Trophoblast cell (in vitro differentiated cells and primary cell): Measurements from ENCODE around the gene CLDN22.
A peak's percentile ranks its signal among the peaks of the same experiment; 100 is the strongest.
"Not testable (repeated sequence)": the region's sequence is repeated elsewhere in the genome, so short reads cannot be mapped to it uniquely, and the experiment has no call there.

Source experiments
- DNase-seq, 2 donors: peaks; one replicate each; pipeline ENCODE4 v3.0.0-alpha.2; 2016
- H2AFZ ChIP-seq: 2 replicates; pipeline ENCODE4 v1.6.1; 2013; ENCODE audit warnings: low read length, moderate library complexity, mild to moderate bottlenecking; ENCODE audit not compliant: insufficient read depth, poor library complexity
- H2AK5ac ChIP-seq: 2 replicates; pipeline ENCODE4 v1.6.1; 2013; ENCODE audit warnings: mild to moderate bottlenecking, low read length
- H2BK120ac ChIP-seq: 2 replicates; pipeline ENCODE4 v1.6.1; 2013; ENCODE audit warnings: low read length, mild to moderate bottlenecking, moderate library complexity; ENCODE audit not compliant: insufficient read depth, poor library complexity
- H2BK12ac ChIP-seq: 2 replicates; pipeline ENCODE4 v1.6.1; 2013; ENCODE audit warnings: mild to moderate bottlenecking, low read length, moderate library complexity
- H2BK5ac ChIP-seq: 2 replicates; pipeline ENCODE4 v1.6.1; 2013; ENCODE audit warnings: low read length, low read depth, moderate library complexity, mild to moderate bottlenecking; ENCODE audit not compliant: poor library complexity
- H3K14ac ChIP-seq: 2 replicates; pipeline ENCODE4 v1.6.1; 2013; ENCODE audit warnings: mild to moderate bottlenecking, low read length
- H3K18ac ChIP-seq: 2 replicates; pipeline ENCODE4 v1.6.1; 2013; ENCODE audit warnings: mild to moderate bottlenecking, low read length
- H3K23ac ChIP-seq: 2 replicates; pipeline ENCODE4 v1.6.1; 2013; ENCODE audit warnings: low read length
- H3K27ac ChIP-seq: 2 replicates; pipeline ENCODE4 v1.5.1; 2013; ENCODE audit warnings: low read depth, mild to moderate bottlenecking, inconsistent platforms, low read length, moderate library complexity
- H3K27me3 ChIP-seq: 2 replicates; pipeline ENCODE4 v1.6.1; 2013; ENCODE audit warnings: inconsistent platforms, mild to moderate bottlenecking, low read length, moderate library complexity; ENCODE audit not compliant: insufficient read depth
- H3K36me3 ChIP-seq, 2 experiments: 1 replicate in 1 of 2; 2 replicates in 1 of 2; pipeline ENCODE4 v1.6.1; 2013; ENCODE audit warnings: low read length in 2 of 2, mild to moderate bottlenecking in 2 of 2, moderate library complexity in 1 of 2; ENCODE audit not compliant: insufficient read depth in 2 of 2, control insufficient read depth in 1 of 2
- H3K4ac ChIP-seq: 2 replicates; pipeline ENCODE4 v1.6.1; 2013; ENCODE audit warnings: low read depth, mild to moderate bottlenecking, low read length, moderate library complexity
- H3K4me1 ChIP-seq, 2 experiments: 1 replicate in 1 of 2; 2 replicates in 1 of 2; pipeline ENCODE4 v1.6.1; 2013; ENCODE audit warnings: low read length in 2 of 2, mild to moderate bottlenecking in 2 of 2, moderate library complexity in 1 of 2; ENCODE audit not compliant: insufficient read depth in 2 of 2, control insufficient read depth in 1 of 2
- H3K4me2 ChIP-seq: 2 replicates; pipeline ENCODE4 v1.6.1; 2013; ENCODE audit warnings: inconsistent platforms, mild to moderate bottlenecking, low read length, moderate library complexity
- H3K4me3 ChIP-seq: 2 replicates; pipeline ENCODE4 v1.5.1; 2013; ENCODE audit warnings: mild to moderate bottlenecking, low read depth, low read length, inconsistent platforms
- H3K79me1 ChIP-seq: one replicate; pipeline ENCODE4 v1.6.1; 2013; ENCODE audit warnings: low read length
- H3K79me2 ChIP-seq: 2 replicates; pipeline ENCODE4 v1.6.1; 2013; ENCODE audit warnings: low read length, mild to moderate bottlenecking; ENCODE audit not compliant: control insufficient read depth, insufficient read depth, poor library complexity
- H3K9ac ChIP-seq: 2 replicates; pipeline ENCODE4 v1.6.1; 2013; ENCODE audit warnings: mild to moderate bottlenecking, low read length
- H3K9me3 ChIP-seq: 2 replicates; pipeline ENCODE4 v1.6.1; 2013; ENCODE audit warnings: low read depth, mild to moderate bottlenecking, control low read depth, inconsistent platforms, low read length; ENCODE audit not compliant: insufficient read depth
- H4K12ac ChIP-seq: 2 replicates; pipeline ENCODE4 v1.6.1; 2013; ENCODE audit warnings: low read depth, mild to moderate bottlenecking, low read length, moderate library complexity
- H4K8ac ChIP-seq: 2 replicates; pipeline ENCODE4 v1.6.1; 2013; ENCODE audit warnings: low read depth, mild to moderate bottlenecking, low read length, moderate library complexity
- H4K91ac ChIP-seq: one replicate; pipeline ENCODE4 v1.6.1; 2013; ENCODE audit warnings: low read depth, mild to moderate bottlenecking, low read length, moderate library complexity
- WGBS: extraction: QIAGEN DNeasy Blood & Tissue Kit; methylation state at CpG from one replicate; pipeline ENCODE4 v1.1.7; 2013; ENCODE audit warnings: missing lambda C conversion rate; ENCODE audit not compliant: insufficient read length, insufficient coverage; ENCODE audit errors: extremely low coverage; 5-methylcytosine and 5-hydroxymethylcytosine counted together

CLDN22 gene

GRCh38 chr4:183326387-183326786 lies 6.3 kb upstream of the CLDN22 start:
- H3K14ac ChIP-seq, H3K4ac ChIP-seq, H2BK12ac ChIP-seq, H3K23ac ChIP-seq, H3K4me3 ChIP-seq, H3K27me3 ChIP-seq, H3K4me1 ChIP-seq, DNase-seq, H4K8ac ChIP-seq, H3K36me3 ChIP-seq, H3K79me2 ChIP-seq, H3K4me2 ChIP-seq, H3K27ac ChIP-seq, H3K9me3 ChIP-seq, H3K18ac ChIP-seq, H4K91ac ChIP-seq, H2AK5ac ChIP-seq, H2BK5ac ChIP-seq, H3K9ac ChIP-seq, H4K12ac ChIP-seq, H3K79me1 ChIP-seq, H2BK120ac ChIP-seq, H2AFZ ChIP-seq: not testable (repeated sequence)
- no CpG with 5 or more reads among the region's 6 CpGs for WGBS

DNA sequence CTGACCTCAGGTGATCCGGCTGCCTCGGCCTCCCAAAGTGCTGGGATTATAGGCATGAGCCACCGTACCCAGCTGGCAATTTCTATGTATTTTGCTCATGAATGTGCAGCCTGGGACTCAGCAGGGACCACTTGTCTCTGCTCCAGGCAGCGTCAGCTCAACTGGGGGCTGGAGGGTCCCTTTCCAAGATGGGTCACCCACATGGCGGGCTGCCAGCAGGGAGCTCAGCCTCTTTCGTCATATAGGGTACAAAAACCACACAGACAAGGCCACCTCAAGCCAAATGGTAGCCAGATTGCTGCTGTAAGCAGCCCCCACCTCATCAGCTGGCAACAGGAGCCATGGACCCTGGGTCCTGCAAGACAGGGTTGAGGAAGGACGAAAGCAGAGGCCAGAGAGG lies 4.5 kb upstream of the CLDN22 start:
- H3K27ac ChIP-seq, result no peak overlapping the region
- H3K14ac ChIP-seq, result no peak overlapping the region
- H2BK12ac ChIP-seq, result no peak overlapping the region
- H4K91ac ChIP-seq, result no peak overlapping the region
- H3K79me2 ChIP-seq, result no peaks in the 10 kb centered on the region
- no peak overlapping the region for H2AK5ac ChIP-seq
- no peak overlapping the region for H3K4me3 ChIP-seq
- no peaks in the 10 kb centered on the region for H3K27me3 ChIP-seq
- no peak overlapping the region for H4K12ac ChIP-seq
- no CpG with 5 or more reads among the region's 7 CpGs for WGBS
- H3K23ac ChIP-seq, result no peak overlapping the region
- H2AFZ ChIP-seq, result no peak overlapping the region
- no peak overlapping the region for H3K4ac ChIP-seq
- H3K79me1 ChIP-seq, result no peaks in the 10 kb centered on the region
- no peak overlapping the region for H3K4me2 ChIP-seq
- no peak overlapping the region for H2BK5ac ChIP-seq
- no peak overlapping the region for H4K8ac ChIP-seq
- H3K36me3 ChIP-seq, result peaks cover 0 to 2% of the 10 kb centered on the region in 2 experiments
- no peak overlapping the region for H3K9ac ChIP-seq
- DNase-seq, result no peak
- H3K4me1 ChIP-seq, result peaks cover 0 to 3% of the 10 kb centered on the region in 2 experiments
- no peak overlapping the region for H3K18ac ChIP-seq
- H3K9me3 ChIP-seq, result no peaks in the 10 kb centered on the region
- no peak overlapping the region for H2BK120ac ChIP-seq

GRCh38 chr4:183324056-183324455 lies 4.0 kb upstream of the CLDN22 start:
- not testable (repeated sequence) for H3K14ac ChIP-seq, H2AFZ ChIP-seq, H3K79me1 ChIP-seq, H3K79me2 ChIP-seq, H2BK120ac ChIP-seq, H4K8ac ChIP-seq, H4K12ac ChIP-seq, H2BK12ac ChIP-seq, H3K9ac ChIP-seq, H3K36me3 ChIP-seq, H3K18ac ChIP-seq, H3K9me3 ChIP-seq, DNase-seq, H3K27me3 ChIP-seq, H3K4me2 ChIP-seq, H4K91ac ChIP-seq, H3K4me3 ChIP-seq, H3K4ac ChIP-seq, H3K27ac ChIP-seq, H2AK5ac ChIP-seq, H3K23ac ChIP-seq, H2BK5ac ChIP-seq, H3K4me1 ChIP-seq
- WGBS, result no CpG with 5 or more reads among the region's 11 CpGs

DNA sequence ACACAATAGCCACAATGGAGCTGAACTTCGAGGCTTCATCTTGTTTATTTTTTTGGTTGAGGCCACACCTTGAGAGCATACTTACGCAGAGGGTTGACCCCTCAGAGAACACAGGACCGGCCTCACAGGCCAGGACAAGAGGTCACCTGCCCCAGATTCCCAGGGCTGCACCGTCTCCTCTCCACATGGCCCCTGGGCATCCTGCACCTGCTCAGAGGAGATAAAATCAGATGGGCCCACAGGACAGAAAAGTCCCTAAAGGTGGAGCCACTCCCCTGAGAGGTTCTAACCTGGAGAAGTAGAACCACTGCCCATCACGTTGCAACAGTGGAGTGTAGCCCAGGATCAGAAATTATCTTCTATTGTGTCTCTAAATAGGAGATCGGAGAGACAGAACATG lies 3.2 kb upstream of the CLDN22 start:
- Histone ChIP-seq H2AFZ (no peak overlapping the region), H3K79me1 (no peaks in the 10 kb centered on the region), H3K36me3 (peaks cover 5% of the 10 kb centered on the region in 2 experiments), H4K91ac (no peak overlapping the region), H3K18ac (no peak overlapping the region), H3K4me2 (no peak overlapping the region), H2BK12ac (no peak overlapping the region), H3K79me2 (no peaks in the 10 kb centered on the region), H3K14ac (no peak overlapping the region), H4K8ac (no peak overlapping the region), H2BK120ac (no peak overlapping the region), H2AK5ac (no peak overlapping the region), H3K4me3 (no peak overlapping the region), H3K4me1 (no peaks in the 10 kb centered on the region), H4K12ac (no peak overlapping the region), H3K4ac (no peak overlapping the region), H3K27me3 (no peaks in the 10 kb centered on the region), H3K27ac (no peak overlapping the region), H2BK5ac (no peak overlapping the region), H3K9me3 (no peaks in the 10 kb centered on the region), H3K9ac (no peak overlapping the region), H3K23ac (no peak overlapping the region)
- DNase-seq, result peak; percentile 16 to 47
- WGBS, result no CpG with 5 or more reads among the region's 6 CpGs
